Stomach smooth muscle (tissue), 2 donors: ENCODE measurements around the gene NLRC3.

Source experiments
- H3K27ac ChIP-seq: one replicate; pipeline ENCODE4 v1.7.0; 2013; ENCODE audit warnings: mild to moderate bottlenecking, low read length, inconsistent platforms
- H3K27me3 ChIP-seq, 2 donors: one replicate each; pipeline ENCODE4 v1.7.0; 2013; ENCODE audit warnings: low read length in 2 of 2; ENCODE audit not compliant: insufficient read depth in 2 of 2, control insufficient read depth in 1 of 2
- H3K36me3 ChIP-seq, 2 donors: one replicate each; pipeline ENCODE4 v1.7.0; 2013; ENCODE audit warnings: low read length in 2 of 2; ENCODE audit not compliant: control insufficient read depth in 2 of 2, insufficient read depth in 2 of 2
- H3K4me1 ChIP-seq: one replicate; pipeline ENCODE4 v1.7.0; 2013; ENCODE audit warnings: low read length; ENCODE audit not compliant: control insufficient read depth, insufficient read depth
- H3K4me3 ChIP-seq, 2 donors: one replicate each; pipeline ENCODE4 v1.7.0; 2013; ENCODE audit warnings: low read length in 2 of 2
- H3K9ac ChIP-seq, 2 donors: one replicate each; pipeline ENCODE4 v1.7.0; 2013; ENCODE audit warnings: low read length in 2 of 2, mild to moderate bottlenecking in 1 of 2
- H3K9me3 ChIP-seq, 2 donors: one replicate each; pipeline ENCODE4 v1.7.0; 2013; ENCODE audit warnings: low read length in 2 of 2; ENCODE audit not compliant: control insufficient read depth in 2 of 2
- donor health status: healthy.
- donor health status: Pancreatic carcinoma.

The NLRC3 gene

GRCh38 chr16:3589991-3590701 lies 12.9 kb upstream of the NLRC3 start:
- H3K4me3 ChIP-seq: no peak overlapping the region
- H3K9me3 ChIP-seq: no peaks in the 10 kb centered on the region
- no peaks in the 10 kb centered on the region for H3K27me3 ChIP-seq
- H3K27ac ChIP-seq: no peak overlapping the region
- H3K4me1 ChIP-seq: no peaks in the 10 kb centered on the region
- peaks cover 0 to 14% of the 10 kb centered on the region in 2 donors for H3K36me3 ChIP-seq
- no peak overlapping the region for H3K9ac ChIP-seq

GRCh38 chr16:3589441-3589921 lies 12.3 kb upstream of the NLRC3 start:
- no peak overlapping the region for H3K27ac ChIP-seq
- peaks cover 0 to 14% of the 10 kb centered on the region in 2 donors for H3K36me3 ChIP-seq
- H3K4me1 ChIP-seq: no peaks in the 10 kb centered on the region
- H3K9ac ChIP-seq: no peak overlapping the region
- no peaks in the 10 kb centered on the region for H3K27me3 ChIP-seq
- H3K9me3 ChIP-seq: no peaks in the 10 kb centered on the region
- no peak overlapping the region for H3K4me3 ChIP-seq

- Histone ChIP-seq H3K27ac (no peak overlapping the region), H3K9me3 (no peaks in the 10 kb centered on the region), H3K36me3 (peaks cover 0 to 17% of the 10 kb centered on the region in 2 donors), H3K4me1 (no peaks in the 10 kb centered on the region), H3K4me3 (no peak overlapping the region), H3K9ac (no peak overlapping the region), H3K27me3 (no peaks in the 10 kb centered on the region)
Measured at GRCh38 chr16:3589001-3589400, 11.8 kb upstream of the NLRC3 start.

GRCh38 chr16:3587547-3588110 lies 10.4 kb upstream of the NLRC3 start:
- Histone ChIP-seq H3K27ac (no peak overlapping the region), H3K36me3 (peaks cover 0 to 22% of the 10 kb centered on the region in 2 donors), H3K4me3 (no peak overlapping the region), H3K9me3 (no peaks in the 10 kb centered on the region), H3K9ac (no peak overlapping the region), H3K27me3 (no peaks in the 10 kb centered on the region), H3K4me1 (no peaks in the 10 kb centered on the region)

- H3K36me3 ChIP-seq: peaks cover 0 to 14% of the 10 kb centered on the region in 2 donors
- peaks cover 0 to 3% of the 10 kb centered on the region in 2 donors for H3K27me3 ChIP-seq
- peaks cover 2% of the 10 kb centered on the region for H3K4me1 ChIP-seq
- no peaks in the 10 kb centered on the region for H3K9me3 ChIP-seq
- no peak overlapping the region for H3K4me3 ChIP-seq
- no peak overlapping the region for H3K27ac ChIP-seq
- H3K9ac ChIP-seq: no peak overlapping the region
Measured at GRCh38 chr16:3584412-3584811, 7.2 kb upstream of the NLRC3 start.

GRCh38 chr16:3583303-3584038 lies 6.3 kb upstream of the NLRC3 start:
- Histone ChIP-seq H3K4me1 (peaks cover 2% of the 10 kb centered on the region), H3K27ac (no peak overlapping the region), H3K27me3 (peaks cover 0 to 6% of the 10 kb centered on the region in 2 donors), H3K9me3 (no peaks in the 10 kb centered on the region), H3K4me3 (no peak overlapping the region), H3K36me3 (peaks cover 0 to 14% of the 10 kb centered on the region in 2 donors), H3K9ac (no peak overlapping the region)

- Histone ChIP-seq H3K9me3 (no peaks in the 10 kb centered on the region), H3K27ac (no peak overlapping the region), H3K27me3 (peaks cover 0 to 9% of the 10 kb centered on the region in 2 donors), H3K4me1 (peaks cover 2% of the 10 kb centered on the region), H3K4me3 (no peak overlapping the region), H3K9ac (no peak overlapping the region), H3K36me3 (peaks cover 0 to 11% of the 10 kb centered on the region in 2 donors)
Measured at GRCh38 chr16:3582276-3583165, 5.3 kb upstream of the NLRC3 start.

GRCh38 chr16:3581392-3581791 lies 4.2 kb upstream of the NLRC3 start:
- H3K27ac ChIP-seq: no peak overlapping the region
- no peaks in the 10 kb centered on the region for H3K9me3 ChIP-seq
- peaks cover 0 to 9% of the 10 kb centered on the region in 2 donors for H3K27me3 ChIP-seq
- H3K9ac ChIP-seq: no peak overlapping the region
- peaks cover 0 to 11% of the 10 kb centered on the region in 2 donors for H3K36me3 ChIP-seq
- H3K4me3 ChIP-seq: no peak overlapping the region
- peaks cover 2% of the 10 kb centered on the region for H3K4me1 ChIP-seq

- H3K4me3 ChIP-seq: no peak overlapping the region
- peaks cover 0 to 11% of the 10 kb centered on the region in 2 donors for H3K36me3 ChIP-seq
- peaks cover 2% of the 10 kb centered on the region for H3K4me1 ChIP-seq
- no peaks in the 10 kb centered on the region for H3K9me3 ChIP-seq
- H3K9ac ChIP-seq: no peak overlapping the region
- peaks cover 0 to 9% of the 10 kb centered on the region in 2 donors for H3K27me3 ChIP-seq
- no peak overlapping the region for H3K27ac ChIP-seq
Measured at GRCh38 chr16:3580686-3581085, 3.5 kb upstream of the NLRC3 start.

- Histone ChIP-seq H3K27ac (no peak overlapping the region), H3K4me1 (peaks cover 2% of the 10 kb centered on the region), H3K4me3 (no peak overlapping the region), H3K9ac (no peak overlapping the region), H3K36me3 (peaks cover 0 to 11% of the 10 kb centered on the region in 2 donors), H3K9me3 (no peaks in the 10 kb centered on the region), H3K27me3 (peaks cover 0 to 9% of the 10 kb centered on the region in 2 donors)
Measured at GRCh38 chr16:3580251-3580651, 3.0 kb upstream of the NLRC3 start.
